Mesendoderm (in vitro differentiated cells): ENCODE results near the gene IL11RA. TPM values are rescaled to one million over a fixed set of nuclear protein-coding genes. Genes with fewer than 3 reads are reported as not detected.

Experiments
- DNase-seq: peaks from one replicate; pipeline ENCODE4 v3.0.0; 2013
- H2AK5ac ChIP-seq: 2 replicates; pipeline ENCODE4 v1.6.1; 2013; ENCODE audit warnings: low read length, inconsistent platforms
- H2BK120ac ChIP-seq: 2 replicates; pipeline ENCODE4 v1.6.1; 2013; ENCODE audit warnings: low read depth, mild to moderate bottlenecking, low read length, moderate library complexity, mixed read lengths
- H2BK15ac ChIP-seq: replicated peaks from 2 replicates; pipeline ENCODE4 v1.6.1; 2013; ENCODE audit warnings: low read depth, mild to moderate bottlenecking, moderate library complexity
- H2BK5ac ChIP-seq: 2 replicates; pipeline ENCODE4 v1.6.1; 2013; ENCODE audit warnings: low read length, inconsistent platforms
- H3K18ac ChIP-seq: 2 replicates; pipeline ENCODE4 v1.6.1; 2013; ENCODE audit warnings: mild to moderate bottlenecking, low read length, mixed read lengths
- H3K23ac ChIP-seq: one replicate; pipeline ENCODE4 v1.6.1; 2013; ENCODE audit warnings: low read length
- H3K27ac ChIP-seq: 2 replicates; pipeline ENCODE4 v1.5.1; 2013; ENCODE audit warnings: low read depth, mild to moderate bottlenecking, inconsistent platforms, low read length, moderate library complexity
- H3K27me3 ChIP-seq: 2 replicates; pipeline ENCODE4 v1.6.1; 2013; ENCODE audit warnings: low read length, control low read depth, mild to moderate bottlenecking, inconsistent platforms; ENCODE audit not compliant: insufficient read depth, poor library complexity
- H3K36me3 ChIP-seq: 2 replicates; pipeline ENCODE4 v1.6.1; 2013; ENCODE audit warnings: low read length, inconsistent platforms; ENCODE audit not compliant: control insufficient read depth, insufficient read depth
- H3K4ac ChIP-seq: one replicate; pipeline ENCODE4 v1.6.1; 2013; ENCODE audit warnings: low read depth, mild to moderate bottlenecking, low read length, moderate library complexity
- H3K4me1 ChIP-seq: 2 replicates; pipeline ENCODE4 v1.6.1; 2013; ENCODE audit warnings: low read depth, low read length, inconsistent platforms; ENCODE audit not compliant: control insufficient read depth
- H3K4me2 ChIP-seq: 2 replicates; pipeline ENCODE4 v1.6.1; 2013; ENCODE audit warnings: low read length
- H3K4me3 ChIP-seq: 2 replicates; pipeline ENCODE4 v1.5.1; 2013; ENCODE audit warnings: mild to moderate bottlenecking, low read length
- H3K56ac ChIP-seq: one replicate; pipeline ENCODE4 v1.6.1; 2013; ENCODE audit warnings: low read length
- H3K79me1 ChIP-seq: 2 replicates; pipeline ENCODE4 v1.6.1; 2013; ENCODE audit warnings: low read length, inconsistent platforms
- H3K79me2 ChIP-seq: 2 replicates; pipeline ENCODE4 v1.6.1; 2013; ENCODE audit warnings: mild to moderate bottlenecking, low read length; ENCODE audit not compliant: control insufficient read depth, insufficient read depth
- H3K9ac ChIP-seq: 2 replicates; pipeline ENCODE4 v1.6.1; 2013; ENCODE audit warnings: low read length, inconsistent platforms
- H4K5ac ChIP-seq: one replicate; pipeline ENCODE4 v1.6.1; 2013; ENCODE audit warnings: low read length
- H4K8ac ChIP-seq: one replicate; pipeline ENCODE4 v1.6.1; 2013; ENCODE audit warnings: low read depth, mild to moderate bottlenecking, control low read depth, low read length, moderate library complexity
- WGBS: extraction: QIAGEN DNeasy Blood & Tissue Kit; methylation state at CpG from one replicate; pipeline ENCODE4 v1.1.7; 2013; ENCODE audit warnings: low lambda C conversion rate, missing lambda C conversion rate; ENCODE audit not compliant: insufficient coverage; ENCODE audit errors: extremely low coverage; 5-methylcytosine and 5-hydroxymethylcytosine counted together
- small RNA-seq: library from polyadenylated mRNA; stranded (forward); fragments of <200 nt; extraction: miRNeasy Mini kit (QIAGEN cat#:217004); gene quantifications from one replicate; pipeline ENCODE3, GENCODE V24; 2013; ENCODE audit not compliant: insufficient read depth

The IL11RA gene

DNA sequence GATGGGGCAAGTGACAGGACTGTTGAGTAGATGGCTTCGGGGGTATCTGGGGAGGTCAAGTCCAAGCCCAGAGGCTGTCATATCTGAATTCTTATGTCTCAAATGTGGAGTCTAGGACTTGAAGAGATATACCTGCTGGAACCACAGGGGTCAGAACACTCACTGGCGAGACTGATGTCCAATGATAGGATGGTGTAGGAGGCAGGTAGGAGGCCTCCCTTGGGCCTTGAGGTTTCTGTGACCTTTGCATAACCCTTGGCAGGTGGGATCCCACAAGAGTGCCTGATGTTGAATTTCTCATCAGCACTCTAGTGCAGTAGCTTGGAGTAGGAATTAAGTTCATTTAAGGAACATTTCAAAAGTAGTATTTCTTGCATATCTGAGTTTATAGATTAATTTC, 55.1 kb downstream of the IL11RA start:
- H3K79me2 ChIP-seq = no peaks in the 10 kb centered on the region
- no peak overlapping the region for H3K23ac ChIP-seq
- no peaks in the 10 kb centered on the region for H3K79me1 ChIP-seq
- no peak for DNase-seq
- no peak overlapping the region for H3K4ac ChIP-seq
- no peak overlapping the region for H2AK5ac ChIP-seq
- WGBS = no CpG with 5 or more reads among the region's 2 CpGs
- H3K27me3 ChIP-seq = no peaks in the 10 kb centered on the region
- H3K4me3 ChIP-seq = no peak overlapping the region
- H3K4me1 ChIP-seq = no peaks in the 10 kb centered on the region
- H3K27ac ChIP-seq = no peak overlapping the region
- no peak overlapping the region for H4K5ac ChIP-seq
- no peak overlapping the region for H3K9ac ChIP-seq
- no peak overlapping the region for H4K8ac ChIP-seq
- H3K56ac ChIP-seq = no peak overlapping the region
- H3K4me2 ChIP-seq = no peak overlapping the region
- no peaks in the 10 kb centered on the region for H3K36me3 ChIP-seq
- no peak overlapping the region for H3K18ac ChIP-seq
- no peak overlapping the region for H2BK5ac ChIP-seq
- H2BK15ac ChIP-seq = no peak overlapping the region
- no peak overlapping the region for H2BK120ac ChIP-seq

DNA sequence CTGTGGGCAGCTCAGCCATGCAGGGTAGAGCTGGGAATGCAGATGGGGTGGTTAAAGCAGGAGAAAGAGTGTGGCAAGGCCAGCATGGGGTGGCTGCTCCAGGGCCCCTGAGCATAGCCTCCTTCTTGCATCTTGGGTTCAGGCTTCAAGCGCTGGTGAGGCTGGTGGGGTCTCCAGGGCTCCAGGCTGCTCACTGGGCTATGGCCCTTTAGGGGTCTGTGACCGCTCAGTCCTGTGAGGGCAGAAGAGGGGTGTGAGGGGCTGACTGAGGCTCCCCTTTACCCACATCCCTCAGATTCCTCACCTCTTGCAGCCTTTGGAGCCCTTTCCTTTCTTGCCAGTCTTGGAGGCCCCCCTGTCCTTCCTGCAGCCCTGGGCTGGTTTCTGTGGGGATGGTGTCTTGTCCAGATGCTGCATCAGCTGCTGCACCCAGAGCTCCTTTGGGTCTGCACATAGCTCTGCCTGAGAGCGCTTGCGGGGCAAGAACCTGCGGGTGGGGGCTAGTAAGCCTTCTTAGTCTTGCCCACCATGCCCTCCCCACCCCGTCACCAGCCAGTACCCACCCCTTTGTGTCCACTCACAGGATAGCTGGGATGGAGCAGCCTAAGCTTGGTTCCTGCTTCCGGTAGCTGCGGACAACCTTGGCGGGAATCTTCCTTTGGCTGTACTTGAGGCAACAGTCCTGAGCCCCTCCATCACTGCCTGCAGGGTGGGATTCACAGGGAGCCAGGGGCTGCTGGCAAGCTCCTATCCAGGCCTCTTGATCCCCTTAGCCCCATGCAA, 57.4 kb downstream of the IL11RA start:
- Histone ChIP-seq H3K36me3 (no peaks in the 10 kb centered on the region), H3K4me2 (no peak overlapping the region), H3K79me1 (no peaks in the 10 kb centered on the region), H3K4ac (no peak overlapping the region), H2BK15ac (no peak overlapping the region), H3K18ac (no peak overlapping the region), H2BK5ac (no peak overlapping the region), H3K79me2 (no peaks in the 10 kb centered on the region), H3K27ac (no peak overlapping the region), H3K27me3 (no peaks in the 10 kb centered on the region), H4K5ac (no peak overlapping the region), H2BK120ac (no peak overlapping the region), H2AK5ac (no peak overlapping the region), H3K56ac (no peak overlapping the region), H3K4me3 (no peak overlapping the region), H3K23ac (no peak overlapping the region), H3K4me1 (no peaks in the 10 kb centered on the region), H3K9ac (no peak overlapping the region), H4K8ac (no peak overlapping the region)
- DNase-seq = no peak
- WGBS = no CpG with 5 or more reads among the region's 9 CpGs

DNA sequence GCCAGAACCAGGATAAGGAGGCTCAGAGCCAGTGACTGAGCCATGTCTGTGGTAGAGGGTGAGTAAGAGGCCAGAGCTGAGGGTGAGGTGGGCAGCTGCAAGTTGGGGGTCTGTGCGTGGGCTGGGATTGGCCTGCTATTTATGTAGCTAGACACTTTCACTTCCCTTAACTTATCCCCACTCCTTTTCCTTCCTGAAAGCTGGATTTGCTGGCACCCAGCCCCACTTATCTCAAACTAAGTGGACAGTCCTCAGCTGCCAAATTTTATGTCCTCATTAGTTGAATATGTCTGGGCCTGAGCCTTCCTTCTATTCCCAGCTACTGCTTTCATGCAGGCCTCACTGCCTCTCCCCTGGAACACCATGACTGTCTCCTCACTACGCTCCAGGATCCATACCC, 58.0 kb downstream of the IL11RA start, which contains the start of gene CCL21:
Gene CCL21 (minus strand): TSS at position 114 of the 400 bp plus-strand sequence. CDS start 70 bp downstream, at position 44.
- no peak within 1 kb of the TSS for H3K18ac ChIP-seq
- H2AK5ac ChIP-seq = no peak within 1 kb of the TSS
- no peak within 1 kb of the TSS for H2BK120ac ChIP-seq
- H4K8ac ChIP-seq = no peak within 1 kb of the TSS
- no peak within 1 kb of the TSS for H3K56ac ChIP-seq
- H3K23ac ChIP-seq = no peak within 1 kb of the TSS
- H3K4me1 ChIP-seq = no peaks in the 10 kb centered on the region
- no peak within 1 kb of the TSS for H3K4me2 ChIP-seq
- DNase-seq = no peak
- no peak within 1 kb of the TSS for H3K27ac ChIP-seq
- no peaks in the 10 kb centered on the region for H3K79me1 ChIP-seq
- H2BK5ac ChIP-seq = no peak within 1 kb of the TSS
- H3K4me3 ChIP-seq = no peak within 1 kb of the TSS
- H2BK15ac ChIP-seq = no peak within 1 kb of the TSS
- WGBS = no CpG with 5 or more reads among the region's 2 CpGs
- no peaks in the 10 kb centered on the region for H3K79me2 ChIP-seq
- H3K4ac ChIP-seq = no peak within 1 kb of the TSS
- no peak within 1 kb of the TSS for H3K9ac ChIP-seq
- no peaks in the 10 kb centered on the region for H3K27me3 ChIP-seq
- H4K5ac ChIP-seq = no peak within 1 kb of the TSS
- H3K36me3 ChIP-seq = no peaks in the 10 kb centered on the region

Small RNA genes within 50 kb of the gene (small RNA-seq; reads per million reads assigned to genes)
- not detected for gene CCL27
